Middle frontal gyrus (tissue), 1 donor: ENCODE results near the gene TLR2.

Experiments
- DNase-seq: peaks from one replicate; pipeline ENCODE4 v3.0.0-alpha.2; 2015; ENCODE audit warnings: low spot score; ENCODE audit errors: extremely low spot score

TLR2 gene

GRCh38 chr4:153684182-153684970 is at the start of gene TLR2:
Gene TLR2, plus strand, starts transcription at chr4:153684280. Its CDS starts 18,628 bp downstream, at chr4:153702908.
- DNase-seq, result no peak

- DNase-seq, result no peak
Measured at GRCh38 chr4:153634738-153635353, 49.2 kb upstream of the TLR2 start.

- DNase-seq, result no peak
Measured at GRCh38 chr4:153635846-153636245, 48.2 kb upstream of the TLR2 start.

GRCh38 chr4:153637201-153637600 is 46.9 kb upstream of the TLR2 start:
- no peak for DNase-seq

- no peak for DNase-seq
Measured at GRCh38 chr4:153638011-153638410, 46.1 kb upstream of the TLR2 start.

- no peak for DNase-seq
Measured at GRCh38 chr4:153638999-153639398, 45.1 kb upstream of the TLR2 start.

- no peak for DNase-seq
Measured at GRCh38 chr4:153639833-153640802, 44.0 kb upstream of the TLR2 start.

- DNase-seq, result no peak
Measured at GRCh38 chr4:153641532-153641931, 42.5 kb upstream of the TLR2 start.

GRCh38 chr4:153643406-153644383 is 40.4 kb upstream of the TLR2 start:
- no peak for DNase-seq

- DNase-seq, result no peak
Measured at GRCh38 chr4:153645183-153645582, 38.9 kb upstream of the TLR2 start.

- no peak for DNase-seq
Measured at GRCh38 chr4:153646261-153646660, 37.8 kb upstream of the TLR2 start.

GRCh38 chr4:153646978-153647377 is 37.1 kb upstream of the TLR2 start:
- DNase-seq, result no peak

GRCh38 chr4:153647975-153648374 is 36.1 kb upstream of the TLR2 start:
- no peak for DNase-seq

GRCh38 chr4:153649572-153649991 is 34.5 kb upstream of the TLR2 start:
- DNase-seq, result no peak

- no peak for DNase-seq
Measured at GRCh38 chr4:153651116-153651515, 33.0 kb upstream of the TLR2 start.

- no peak for DNase-seq
Measured at GRCh38 chr4:153651587-153651986, 32.5 kb upstream of the TLR2 start.

GRCh38 chr4:153652051-153652784 is 31.9 kb upstream of the TLR2 start:
- DNase-seq, result no peak

GRCh38 chr4:153655002-153655541 is 29.0 kb upstream of the TLR2 start:
- no peak for DNase-seq

- DNase-seq, result no peak
Measured at GRCh38 chr4:153655928-153656327, 28.2 kb upstream of the TLR2 start.
